Keratinocyte (primary cell): ENCODE results near the gene ZNF487. TPM values are rescaled to one million over a fixed set of nuclear protein-coding genes. Genes with fewer than 3 reads are reported as not detected.

Source experiments
- DNase-seq: peaks from one replicate; pipeline ENCODE4 v3.0.0-alpha.2; 2011; ENCODE audit warnings: low read depth, missing footprints, low spot score
- FAIRE-seq: peaks from 2 replicates; lab custom pipeline; 2011; peaks lifted over from hg19 to GRCh38; lab: Jason Lieb, UNC
- H2AFZ ChIP-seq: 2 replicates; pipeline ENCODE4 v1.6.0; 2012; ENCODE audit warnings: low read length, control low read depth, inconsistent platforms; ENCODE audit not compliant: control insufficient read depth
- H3K27ac ChIP-seq: 2 replicates; pipeline ENCODE4 v1.5.1; 2011; ENCODE audit warnings: low read length; ENCODE audit not compliant: control insufficient read depth, insufficient read depth
- H3K27me3 ChIP-seq: 3 replicates; pipeline ENCODE4 v1.6.0; 2011; ENCODE audit warnings: low read length; ENCODE audit not compliant: control insufficient read depth, insufficient read depth; ENCODE audit errors: extremely low read depth
- H3K36me3 ChIP-seq, 2 experiments: 2 replicates in 1 of 2; 3 replicates in 1 of 2; pipeline ENCODE4 v1.5.1; 2011; ENCODE audit warnings: low read length in 2 of 2, mild to moderate bottlenecking in 1 of 2; ENCODE audit not compliant: control insufficient read depth in 2 of 2, insufficient read depth in 2 of 2; ENCODE audit errors: extremely low read depth in 1 of 2
- H3K4me1 ChIP-seq: 3 replicates; pipeline ENCODE4 v1.5.1; 2011; ENCODE audit warnings: low read length; ENCODE audit not compliant: control insufficient read depth, insufficient read depth; ENCODE audit errors: extremely low read depth
- H3K4me2 ChIP-seq: 3 replicates; pipeline ENCODE4 v1.6.0; 2011; ENCODE audit warnings: low read depth, low read length; ENCODE audit not compliant: control insufficient read depth, insufficient read depth; ENCODE audit errors: extremely low read depth
- H3K4me3 ChIP-seq, 3 experiments: fragments of 200-600 bp in 1 of 3; sonication (generic) in 1 of 3; 2 replicates in 2 of 3; 3 replicates in 1 of 3; pipeline ENCODE4 v1.5.1; 2011 to 2016; ENCODE audit warnings: low read length in 3 of 3, mild to moderate bottlenecking in 3 of 3, control low read depth in 2 of 3, inconsistent platforms in 1 of 3, low read depth in 1 of 3, mixed read lengths in 1 of 3, mixed run types in 1 of 3, moderate library complexity in 1 of 3; ENCODE audit not compliant: control insufficient read depth in 2 of 3, insufficient read depth in 2 of 3; ENCODE audit errors: extremely low read depth in 1 of 3
- H3K79me2 ChIP-seq: 2 replicates; pipeline ENCODE4 v1.6.0; 2012; ENCODE audit warnings: low read length; ENCODE audit not compliant: control insufficient read depth, insufficient read depth
- H3K9ac ChIP-seq: 3 replicates; pipeline ENCODE4 v1.6.0; 2011; ENCODE audit warnings: low read length; ENCODE audit not compliant: control insufficient read depth, insufficient read depth; ENCODE audit errors: extremely low read depth
- H3K9me1 ChIP-seq: 3 replicates; pipeline ENCODE4 v1.6.0; 2011; ENCODE audit warnings: low read length; ENCODE audit not compliant: control insufficient read depth, insufficient read depth; ENCODE audit errors: extremely low read depth
- H3K9me3 ChIP-seq: 2 replicates; pipeline ENCODE4 v1.5.1; 2012; ENCODE audit warnings: low read depth, low read length; ENCODE audit not compliant: control insufficient read depth
- H4K20me1 ChIP-seq: 3 replicates; pipeline ENCODE4 v1.6.0; 2011; ENCODE audit warnings: low read length; ENCODE audit not compliant: control insufficient read depth, insufficient read depth; ENCODE audit errors: extremely low read depth
- CTCF ChIP-seq, 3 experiments: IDR thresholded peaks in 1 of 3; conservative IDR thresholded peaks in 1 of 3; optimal IDR thresholded peaks in 1 of 3; 2 replicates in 2 of 3; 3 replicates in 1 of 3; pipeline versions ENCODE3 to v1.5.1; 2011; ENCODE audit warnings: low read length in 3 of 3, mild to moderate bottlenecking in 3 of 3, moderate library complexity in 2 of 3, control low read depth in 1 of 3, inconsistent platforms in 1 of 3; ENCODE audit not compliant: insufficient read depth in 2 of 3; ENCODE audit errors: extremely low read depth in 1 of 3
- EZH2 ChIP-seq: IDR thresholded peaks from one replicate; pipeline ENCODE4 v1.6.1; 2012; ENCODE audit warnings: inconsistent platforms, mild to moderate bottlenecking, low read length, moderate library complexity
- dilution Hi-C: fragments of 300-500 bp; cut with MboI; formaldehyde crosslinking; loops from one replicate; pipeline ENCODE4 v1.7.0; 2020; ENCODE audit warnings: low sequenced_read_pairs; ENCODE audit not compliant: extremely low pct_ligation_motif_present
- polyA plus RNA-seq, 5 experiments: library from polyadenylated mRNA; depleted of rRNA in 3 of 5; stranded (reverse) in 3 of 5; stranded (forward) in 1 of 5; unstranded in 1 of 5; fragments of >200 nt; gene quantifications; 1 replicate in 1 of 5; 2 replicates in 3 of 5; 3 replicates in 1 of 5; pipeline versions ENCODE4 v1.2.1 to v1.2.3, GENCODE V29; 2011 to 2012; ENCODE audit warnings: missing spikeins in 2 of 5, low read depth in 1 of 5, low replicate concordance in 1 of 5

The ZNF487 gene
- polyA plus RNA-seq, 1 donor (not counting 4 experiments of a cell fraction or from before 2014, with no cell fraction given), result 4.1 TPM

DNA sequence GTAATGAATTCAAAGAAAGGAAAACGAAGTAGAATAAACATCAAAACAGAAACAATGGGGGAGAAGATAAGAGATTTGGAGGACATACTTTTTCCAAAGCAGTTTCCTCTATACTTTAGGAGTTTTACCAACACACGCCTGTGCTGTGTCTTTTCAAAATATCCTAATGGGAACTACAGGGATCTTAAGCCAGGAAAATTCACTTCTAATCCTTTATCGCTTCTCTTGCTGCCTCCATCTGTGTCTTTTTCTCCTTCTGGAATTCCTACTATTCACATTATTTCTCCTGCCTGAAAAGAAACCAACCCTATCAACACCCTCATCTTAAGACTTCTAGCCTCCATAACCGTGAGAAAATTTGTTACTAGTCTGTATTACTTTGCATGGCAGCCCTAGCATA, 34.7 kb upstream of the ZNF487 start:
- Histone ChIP-seq H2AFZ (no peak overlapping the region), H3K36me3 (peaks cover 3 to 19% of the 10 kb centered on the region in 2 experiments), H3K9me1 (no peaks in the 10 kb centered on the region), H3K27me3 (no peaks in the 10 kb centered on the region), H3K27ac (peak overlapping the region; percentile 5), H3K9me3 (no peaks in the 10 kb centered on the region), H3K4me1 (peaks cover 66% of the 10 kb centered on the region), H3K4me3 (no peak overlapping the region), H3K4me2 (no peak overlapping the region), H3K79me2 (peaks cover 100% of the 10 kb centered on the region), H4K20me1 (peaks cover 54% of the 10 kb centered on the region), H3K9ac (no peak overlapping the region)
- dilution Hi-C loops, result no loop called here
- DNase-seq (no peak), FAIRE-seq (no peak)
- TF ChIP-seq EZH2, result no peak

- Histone ChIP-seq H3K9me1 (no peaks in the 10 kb centered on the region), H3K27ac (no peak overlapping the region), H3K4me3 (no peak overlapping the region), H4K20me1 (peaks cover 54% of the 10 kb centered on the region), H3K4me1 (peaks cover 65% of the 10 kb centered on the region), H3K4me2 (no peak overlapping the region), H3K9ac (no peak overlapping the region), H3K27me3 (no peaks in the 10 kb centered on the region), H3K36me3 (peaks cover 3 to 19% of the 10 kb centered on the region in 2 experiments), H2AFZ (no peak overlapping the region), H3K9me3 (no peaks in the 10 kb centered on the region), H3K79me2 (peaks cover 99% of the 10 kb centered on the region)
- dilution Hi-C loops, result no loop called here
- no peak for DNase-seq
- no peak for TF ChIP-seq EZH2
- TF ChIP-seq CTCF (optimal IDR thresholded peaks at IDR 0.05 in 1 of 3, IDR thresholded peaks at IDR 0.05 in 1 of 3, conservative IDR thresholded peaks at IDR 0.05 in 1 of 3; ENCODE audit: extremely low read depth in 1 of 3, insufficient read depth in 2 of 3, low read length in 3 of 3), result no peak
- FAIRE-seq, result no peak
Measured at GRCh38 chr10:43402880-43403452, 33.9 kb upstream of the ZNF487 start.
